ENCODE measurements around the gene LRRIQ3. TPM values are rescaled to one million over a fixed set of nuclear protein-coding genes. Genes with fewer than 3 reads are reported as not detected.
"Not testable (repeated sequence)": the region's sequence is repeated elsewhere in the genome, so short reads cannot be mapped to it uniquely, and the experiment has no call there.

The LRRIQ3 gene
- total and polyA plus RNA-seq, 12 donors = 0.11 to 1.1 (median 0.54) TPM

GRCh38 chr1:74180490-74180889 is 17.5 kb downstream of the LRRIQ3 start:
- Histone ChIP-seq H3K4me3 (no peak overlapping the region), H3K27me3 (no peaks in the 10 kb centered on the region), H3K36me3 (no peaks in the 10 kb centered on the region), H3K9me3 (peaks cover 0 to under 1% (median 0%) of the 10 kb centered on the region in 11 donors), H3K27ac (no peak overlapping the region), H3K4me1 (no peaks in the 10 kb centered on the region)
- intact Hi-C loops (cut with DNase I) = no loop called here
- no peak for DNase-seq
- no peak for ATAC-seq
- TF ChIP-seq CTCF (IDR thresholded peaks at IDR 0.05) = no peak

GRCh38 chr1:74174423-74174822 is 23.6 kb downstream of the LRRIQ3 start:
- 79 to 90% methylated on average over 1 of the region's 1 CpG for WGBS, 2 donors
- H3K27me3 ChIP-seq; H3K36me3 ChIP-seq; DNase-seq; H3K4me3 ChIP-seq; ATAC-seq; H3K4me1 ChIP-seq; H3K27ac ChIP-seq; intact Hi-C loops (cut with DNase I): not testable (repeated sequence)
- H3K9me3 ChIP-seq = peaks cover 0 to 29% (median 16%) of the 10 kb centered on the region in 11 donors

- intact Hi-C loops (cut with DNase I) = no loop called here
- Histone ChIP-seq H3K27me3 (no peaks in the 10 kb centered on the region), H3K27ac (no peak overlapping the region), H3K9me3 (no peaks in the 10 kb centered on the region), H3K36me3 (no peaks in the 10 kb centered on the region), H3K4me3 (no peak overlapping the region), H3K4me1 (no peaks in the 10 kb centered on the region)
- TF ChIP-seq CTCF (IDR thresholded peaks at IDR 0.05) = no peak
- ATAC-seq (no peak), DNase-seq (no peak)
- WGBS, 2 donors = 73 to 76% methylated on average over 5 of the region's 5 CpGs
Measured at GRCh38 chr1:74162333-74162732, 35.6 kb downstream of the LRRIQ3 start.

- H3K36me3 ChIP-seq = no peaks in the 10 kb centered on the region
- intact Hi-C loops (cut with DNase I) = no loop called here
- no peaks in the 10 kb centered on the region for H3K9me3 ChIP-seq
- no peak for ATAC-seq
- H3K27me3 ChIP-seq = no peaks in the 10 kb centered on the region
- no peak overlapping the region for H3K4me3 ChIP-seq
- no peak for DNase-seq
- no peak overlapping the region for H3K27ac ChIP-seq
- TF ChIP-seq CTCF (IDR thresholded peaks at IDR 0.05) = no peak
- H3K4me1 ChIP-seq = no peaks in the 10 kb centered on the region
Measured at GRCh38 chr1:74161497-74161896, 36.5 kb downstream of the LRRIQ3 start.

GRCh38 chr1:74160046-74160445 is 37.9 kb downstream of the LRRIQ3 start:
- TF ChIP-seq CTCF (IDR thresholded peaks at IDR 0.05) = no peak
- H3K4me3 ChIP-seq = no peak overlapping the region
- intact Hi-C loops (cut with DNase I) = no loop called here
- DNase-seq = no peak
- no peak overlapping the region for H3K27ac ChIP-seq
- H3K36me3 ChIP-seq = no peaks in the 10 kb centered on the region
- H3K9me3 ChIP-seq = no peaks in the 10 kb centered on the region
- no peaks in the 10 kb centered on the region for H3K4me1 ChIP-seq
- no peaks in the 10 kb centered on the region for H3K27me3 ChIP-seq
- ATAC-seq = no peak
- 28 to 47% methylated on average over 2 of the region's 2 CpGs for WGBS, 2 donors

All from heart right ventricle (tissue), 16 donors.